ENCODE measurements around the gene RBM20.

The RBM20 gene

DNA sequence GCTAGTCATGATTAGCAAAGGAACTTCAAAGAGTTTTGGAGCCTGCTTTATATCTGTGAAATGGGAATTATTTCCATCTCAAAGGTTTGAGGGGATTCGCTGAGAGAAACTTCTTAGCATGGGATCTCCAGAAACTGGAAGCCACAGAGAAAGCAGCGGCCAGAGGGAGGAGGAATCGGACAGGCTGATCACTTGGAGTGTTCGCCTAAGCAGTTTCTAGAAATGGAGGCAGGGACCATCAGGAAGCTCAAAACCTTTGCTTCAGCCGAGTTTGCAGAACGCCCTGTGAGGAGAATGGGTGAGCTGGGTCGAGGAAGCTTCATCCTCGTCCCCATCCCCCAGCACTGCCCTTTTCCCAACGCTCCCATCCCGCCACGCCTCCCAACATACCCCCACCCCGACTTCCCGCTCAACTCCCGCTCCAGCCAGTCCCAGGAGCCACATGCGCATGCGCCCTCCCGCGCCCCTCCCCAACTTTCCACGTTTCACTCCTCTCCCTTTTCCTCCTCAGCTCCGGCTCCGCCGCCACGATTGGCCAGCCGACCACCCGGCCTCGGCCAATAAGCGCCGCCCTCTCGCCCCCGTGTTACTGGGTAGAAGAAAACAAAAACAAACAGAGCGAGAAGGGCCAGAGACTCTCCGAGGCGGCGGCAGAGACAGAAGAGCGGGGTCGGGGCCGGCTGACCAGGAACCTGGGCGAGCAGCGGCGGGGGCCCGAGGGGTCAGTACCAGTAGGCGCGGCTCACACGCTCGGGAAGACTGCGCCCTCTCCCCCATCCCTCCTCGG, 227.4 kb downstream of the RBM20 start, which contains the start of gene PDCD4:
Gene PDCD4, plus strand, starts transcription at position 631 of the 787 bp plus-strand sequence. CDS start 4,100 bp downstream, outside the sequence.
- peak; percentile 99 for DNase-seq (ENCODE audit: low spot score)

DNA sequence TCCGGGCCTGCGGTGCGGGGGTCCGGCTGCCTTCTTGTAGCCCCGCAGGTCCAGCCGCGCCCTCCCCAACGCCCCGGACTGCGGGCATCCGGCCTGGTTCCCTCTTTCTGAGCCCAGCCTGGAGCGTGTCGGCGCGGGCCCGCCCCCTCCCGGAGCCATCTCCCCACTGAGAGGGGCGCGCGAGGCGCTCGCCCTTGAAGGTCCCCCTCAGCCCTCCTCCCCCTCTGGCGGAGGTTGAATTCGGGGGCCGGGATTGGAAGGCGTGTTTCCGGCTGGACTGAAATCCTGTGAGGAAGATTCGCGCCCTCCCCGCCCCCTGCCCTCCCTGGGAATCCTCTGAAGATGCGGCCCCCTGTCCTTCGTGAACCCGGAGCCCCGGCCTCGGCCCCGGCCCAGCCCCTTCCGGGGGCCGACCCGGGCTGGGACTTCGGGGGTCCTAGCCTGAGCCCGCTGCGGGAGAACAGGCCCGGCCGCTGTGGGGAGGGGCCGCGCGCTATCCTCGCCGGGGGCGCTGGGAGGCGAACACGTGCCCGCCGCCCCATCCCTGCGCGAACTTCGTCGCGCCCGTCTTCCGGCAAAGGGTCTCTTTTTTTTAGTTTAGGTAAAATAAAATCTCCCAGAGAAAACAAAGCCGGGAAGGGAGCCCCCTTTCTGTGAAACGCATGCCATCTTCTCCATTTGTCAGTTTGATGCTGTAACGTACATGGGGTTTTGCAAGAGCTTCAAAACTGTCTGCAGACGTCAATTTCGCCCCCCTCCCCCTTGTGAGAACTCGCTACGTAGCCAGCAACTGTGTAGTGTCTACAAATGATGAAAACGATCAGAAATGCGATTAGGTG, 228.2 kb downstream of the RBM20 start:
- peak; percentile 73 for DNase-seq (ENCODE audit: low spot score)

DNA sequence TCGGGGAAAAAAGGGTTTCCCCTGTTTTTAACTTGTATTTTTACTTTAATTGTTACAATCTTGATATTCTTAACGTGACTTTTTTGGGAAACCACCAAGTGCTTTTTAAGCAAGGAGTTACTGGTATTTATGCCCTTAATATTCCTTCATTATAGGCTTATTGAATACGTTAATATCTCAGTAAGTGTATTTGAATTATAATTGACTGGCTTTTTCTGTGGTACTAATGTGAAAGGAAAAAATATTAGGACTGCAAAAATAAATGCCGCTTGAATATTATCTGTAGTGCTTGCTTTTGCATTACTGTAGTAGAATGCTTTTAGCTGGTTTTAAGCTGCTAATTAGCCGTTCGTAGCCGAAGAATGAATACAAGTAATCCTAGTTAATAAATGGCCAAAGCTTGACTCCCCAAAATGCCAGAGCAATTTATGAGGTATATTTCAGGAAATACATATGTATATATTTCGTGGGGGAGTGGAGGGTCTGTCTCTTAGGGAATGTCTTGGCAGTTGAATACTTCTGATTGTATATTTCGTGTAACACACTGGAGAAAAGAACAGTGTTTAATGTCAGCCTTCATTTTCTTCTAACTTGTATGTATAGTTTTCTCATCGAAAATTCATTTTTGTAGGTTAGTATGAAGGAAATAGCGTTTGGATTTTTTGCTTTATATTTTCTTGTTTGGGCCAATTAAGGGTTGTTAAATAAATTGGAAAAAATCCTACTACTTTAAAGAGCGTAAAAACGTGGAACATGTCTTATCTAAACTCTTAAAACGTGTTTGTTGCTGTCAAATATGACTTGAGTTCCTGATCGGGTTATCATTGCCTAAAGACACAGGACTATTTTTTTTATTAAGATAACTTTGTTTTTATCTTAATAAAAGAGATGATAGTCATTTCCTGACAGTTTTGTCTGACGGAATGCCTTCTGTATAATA, 229.1 kb downstream of the RBM20 start:
- DNase-seq (ENCODE audit: low spot score) = no peak

DNA sequence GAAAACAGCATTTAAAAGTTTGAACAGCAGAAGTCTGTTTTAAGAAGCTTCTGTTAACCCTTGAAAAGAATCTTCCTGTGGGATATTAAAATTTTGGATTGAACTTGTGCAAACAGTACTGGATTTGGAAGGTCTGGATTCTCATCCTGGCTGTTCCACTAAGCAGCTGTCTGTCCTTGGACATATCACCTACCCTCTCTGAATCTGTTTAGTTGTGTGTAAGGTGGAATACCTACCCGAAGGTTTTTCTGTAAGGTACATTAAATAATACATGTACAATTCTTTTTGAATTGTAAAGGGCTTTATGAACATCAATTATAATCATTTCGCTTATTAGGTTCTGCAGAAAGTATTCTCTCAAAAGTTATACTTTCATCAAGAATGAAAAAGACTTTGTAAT, 229.8 kb downstream of the RBM20 start:
- no peak for DNase-seq (ENCODE audit: low spot score)

DNA sequence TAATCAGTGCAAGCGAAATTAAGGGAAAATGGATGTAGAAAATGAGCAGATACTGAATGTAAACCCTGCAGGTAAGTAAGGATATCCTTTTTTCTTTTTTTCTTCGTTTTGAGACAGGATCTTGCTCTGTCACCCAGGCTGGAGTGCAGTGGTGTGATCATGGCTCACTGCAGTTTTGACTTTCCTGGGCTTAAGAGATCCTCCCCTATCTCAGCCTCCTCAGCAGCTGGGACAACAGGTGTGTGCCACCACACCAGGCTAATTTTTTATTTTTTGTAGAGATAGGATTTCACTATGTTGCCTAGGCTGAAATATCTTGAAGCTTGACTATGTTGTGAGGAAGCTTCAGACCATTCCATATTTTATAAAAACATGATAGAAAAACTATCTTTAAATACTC, 231.9 kb downstream of the RBM20 start:
- DNase-seq (ENCODE audit: low spot score) = no peak

DNA sequence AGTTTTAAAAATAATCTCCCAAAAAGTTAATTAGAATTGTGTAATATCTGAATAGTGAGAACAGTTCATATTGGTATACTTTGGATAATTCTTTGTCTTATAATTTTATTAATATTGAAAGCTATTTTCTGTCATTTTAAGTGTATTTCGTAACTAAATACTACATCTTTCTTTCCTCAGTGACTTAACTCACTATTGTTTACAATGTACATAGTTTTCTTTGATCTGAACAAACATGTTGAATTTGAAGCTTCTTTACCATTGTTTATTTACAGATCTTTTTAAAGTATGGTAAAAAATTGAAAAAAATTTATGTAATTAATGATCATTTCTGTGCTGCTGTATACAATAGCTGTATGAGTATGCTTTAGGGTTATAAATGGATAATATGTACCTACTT, 232.7 kb downstream of the RBM20 start:
- no peak for DNase-seq (ENCODE audit: low spot score)

DNA sequence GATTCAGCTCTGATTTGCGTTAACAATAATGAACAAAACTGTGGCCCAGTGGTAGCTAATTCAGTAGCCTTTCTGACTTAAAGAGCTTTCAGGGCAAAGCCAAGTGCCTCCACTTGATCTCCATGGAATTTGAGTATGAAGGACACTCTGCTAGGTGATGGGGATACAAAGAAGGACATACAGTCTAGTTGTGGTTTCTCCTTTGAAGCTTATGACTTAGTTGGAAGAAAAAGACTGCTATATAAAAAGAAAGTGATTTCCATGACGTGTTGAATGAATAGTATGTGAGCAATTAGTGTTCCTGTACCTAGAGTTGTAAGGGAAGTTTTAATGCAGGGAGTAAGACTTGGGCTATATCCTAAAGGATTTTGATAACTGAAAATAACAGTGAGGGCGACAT, 235.9 kb downstream of the RBM20 start:
- DNase-seq (ENCODE audit: low spot score) = no peak

DNA sequence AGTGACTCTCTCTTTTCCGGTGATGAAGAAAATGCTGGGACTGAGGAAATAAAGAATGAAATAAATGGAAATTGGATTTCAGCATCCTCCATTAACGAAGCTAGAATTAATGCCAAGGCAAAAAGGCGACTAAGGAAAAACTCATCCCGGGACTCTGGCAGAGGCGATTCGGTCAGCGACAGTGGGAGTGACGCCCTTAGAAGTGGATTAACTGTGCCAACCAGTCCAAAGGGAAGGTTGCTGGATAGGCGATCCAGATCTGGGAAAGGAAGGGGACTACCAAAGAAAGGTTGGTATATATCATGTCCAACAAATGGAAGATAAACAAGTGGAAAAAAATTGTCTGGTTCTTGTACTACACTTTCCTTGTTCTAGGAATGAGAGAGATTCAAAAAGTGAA, 237.1 kb downstream of the RBM20 start:
- DNase-seq (ENCODE audit: low spot score) = no peak

DNA sequence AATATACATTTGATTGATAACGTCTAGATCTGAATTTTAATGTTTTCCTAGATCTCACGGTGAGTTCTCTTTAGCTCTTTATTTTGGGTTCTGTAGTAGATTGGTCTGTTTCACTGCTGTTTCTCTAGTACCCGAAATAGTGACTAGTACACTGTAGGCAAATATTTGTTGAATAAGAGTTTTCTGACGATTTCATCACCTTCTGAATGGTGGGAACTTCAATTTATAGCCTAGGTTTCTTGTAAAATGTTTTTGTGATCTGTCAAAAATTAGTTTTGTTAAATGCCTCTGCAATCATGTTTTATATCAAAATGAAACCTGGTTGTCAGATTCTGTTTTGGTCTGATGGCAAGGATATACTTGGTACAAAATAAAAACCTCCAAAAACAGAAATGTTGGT, 237.8 kb downstream of the RBM20 start:
- DNase-seq (ENCODE audit: low spot score) = no peak

DNA sequence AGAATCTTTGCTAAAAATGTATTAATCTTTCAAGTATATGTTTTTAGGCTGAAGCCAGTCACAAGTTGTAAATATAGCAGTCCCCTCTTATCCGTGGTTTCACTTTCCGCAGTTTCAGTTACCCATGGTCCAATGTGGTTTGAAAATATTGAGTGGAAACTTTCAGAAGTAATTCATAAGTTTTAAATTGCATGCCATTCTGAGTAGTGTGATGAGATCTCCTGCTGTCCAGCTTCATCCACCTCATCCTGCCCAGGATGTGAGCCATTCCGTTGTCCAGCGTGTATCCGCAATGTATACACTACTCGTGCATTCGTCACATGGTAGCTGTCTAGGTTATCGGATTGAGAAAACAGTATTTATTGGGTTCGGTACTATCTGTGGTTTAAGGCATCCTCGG, 239.8 kb downstream of the RBM20 start:
- no peak for DNase-seq (ENCODE audit: low spot score)

DNA sequence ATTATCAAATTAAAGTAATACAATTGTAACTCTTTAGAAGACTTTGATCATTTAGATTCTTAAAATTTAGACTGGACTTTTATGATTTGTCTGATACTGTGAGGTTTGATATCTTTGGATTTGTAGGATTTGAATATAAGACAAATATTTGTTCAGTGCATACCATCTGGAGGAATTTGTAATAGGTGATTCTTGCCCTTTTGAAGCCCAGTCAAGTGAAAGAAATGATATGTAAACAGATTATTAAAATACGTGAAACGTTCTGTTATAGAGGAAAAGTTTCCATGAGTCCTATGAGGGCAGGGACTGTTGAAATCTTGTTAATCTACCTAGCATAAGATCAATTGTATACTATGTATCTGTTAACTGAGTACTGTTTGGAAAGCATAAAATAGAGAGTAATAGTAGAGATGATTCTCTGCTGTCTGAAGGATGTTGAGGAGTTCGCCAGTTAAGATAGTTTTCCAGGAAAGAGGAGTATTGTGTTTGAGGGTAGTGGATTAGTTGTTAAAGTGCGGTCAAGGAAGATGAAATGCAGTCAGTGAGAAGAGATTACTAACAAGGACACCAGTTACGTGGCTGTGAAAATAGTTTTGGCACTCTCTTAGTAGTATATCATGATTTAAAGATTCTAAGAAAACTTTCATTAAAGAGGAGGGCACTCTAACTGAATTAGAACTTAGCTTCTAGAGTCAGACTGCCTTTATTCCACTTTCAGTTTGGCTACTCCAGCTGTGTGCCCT, 242.0 kb downstream of the RBM20 start:
- no peak for DNase-seq (ENCODE audit: low spot score)

DNA sequence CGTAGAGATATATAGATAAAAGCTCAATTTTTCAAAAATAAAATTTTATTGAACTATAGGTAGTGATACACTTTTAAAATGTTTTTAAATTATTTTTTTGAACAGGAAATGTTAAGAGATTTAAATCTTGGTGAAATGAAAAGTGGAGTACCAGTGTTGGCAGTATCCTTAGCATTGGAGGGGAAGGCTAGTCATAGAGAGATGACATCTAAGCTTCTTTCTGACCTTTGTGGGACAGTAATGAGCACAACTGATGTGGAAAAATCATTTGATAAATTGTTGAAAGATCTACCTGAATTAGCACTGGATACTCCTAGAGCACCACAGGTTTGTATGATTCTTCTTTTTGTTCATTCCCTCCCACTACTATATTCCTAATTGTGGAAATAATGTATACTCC, 243.4 kb downstream of the RBM20 start:
- DNase-seq (ENCODE audit: low spot score) = no peak
